COLO668 (cell line): ENCODE results near the gene CADM1.
A peak's percentile ranks its signal among the peaks of the same experiment; 100 is the strongest.

ENCODE experiments used
- DNase-seq: peaks from one replicate; lab custom pipeline; 2025; ENCODE audit not compliant: unreplicated experiment; lab: John Stamatoyannopoulos, UW

Gene CADM1

DNA sequence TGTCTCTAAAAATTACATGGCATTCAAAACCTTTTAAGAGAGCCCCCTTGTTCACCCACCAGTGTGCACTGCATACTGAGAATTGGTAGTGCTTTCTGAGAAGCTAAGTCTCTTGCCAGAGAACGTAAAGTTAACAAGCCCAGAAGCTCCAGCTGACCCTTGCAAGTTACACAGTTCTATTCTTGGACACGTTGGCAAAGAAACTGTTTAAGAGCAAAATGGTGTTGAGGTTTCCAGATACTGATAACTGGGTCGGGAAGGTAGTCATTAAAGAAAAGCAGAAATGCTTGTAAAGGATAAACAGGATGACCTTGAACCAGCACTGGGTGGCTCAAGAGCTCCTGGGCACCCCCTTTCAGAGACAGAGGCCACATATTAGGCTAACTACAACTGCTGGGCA lies 284.8 kb downstream of the CADM1 start:
- DNase-seq = no peak

DNA sequence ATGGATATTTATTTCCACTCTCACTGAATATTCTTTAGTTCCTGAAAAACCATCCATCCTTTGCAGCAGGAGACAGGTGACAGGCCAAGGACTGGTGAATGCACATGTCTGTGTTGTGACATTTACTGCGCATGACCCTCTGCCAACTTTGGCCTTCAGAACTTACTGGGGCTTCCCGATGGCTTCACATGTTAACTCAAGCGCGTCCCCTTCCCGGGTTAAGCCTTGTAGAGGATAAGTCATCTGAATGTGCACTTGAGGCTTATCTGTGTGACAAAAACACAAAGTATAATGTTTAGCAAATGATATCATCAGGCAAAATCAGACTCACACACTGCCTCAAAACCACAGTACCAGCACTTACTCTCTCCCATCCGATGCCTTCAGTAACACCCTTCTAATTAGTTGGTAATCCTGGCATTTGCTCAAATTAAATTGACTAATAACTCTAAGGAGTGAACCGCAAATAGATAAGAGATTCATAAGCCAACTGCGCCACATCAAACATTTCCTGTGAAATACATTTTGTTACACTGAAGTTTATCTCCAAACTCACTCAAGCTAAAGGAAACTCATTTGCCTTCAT lies 286.4 kb downstream of the CADM1 start:
- DNase-seq = peak; percentile 14

DNA sequence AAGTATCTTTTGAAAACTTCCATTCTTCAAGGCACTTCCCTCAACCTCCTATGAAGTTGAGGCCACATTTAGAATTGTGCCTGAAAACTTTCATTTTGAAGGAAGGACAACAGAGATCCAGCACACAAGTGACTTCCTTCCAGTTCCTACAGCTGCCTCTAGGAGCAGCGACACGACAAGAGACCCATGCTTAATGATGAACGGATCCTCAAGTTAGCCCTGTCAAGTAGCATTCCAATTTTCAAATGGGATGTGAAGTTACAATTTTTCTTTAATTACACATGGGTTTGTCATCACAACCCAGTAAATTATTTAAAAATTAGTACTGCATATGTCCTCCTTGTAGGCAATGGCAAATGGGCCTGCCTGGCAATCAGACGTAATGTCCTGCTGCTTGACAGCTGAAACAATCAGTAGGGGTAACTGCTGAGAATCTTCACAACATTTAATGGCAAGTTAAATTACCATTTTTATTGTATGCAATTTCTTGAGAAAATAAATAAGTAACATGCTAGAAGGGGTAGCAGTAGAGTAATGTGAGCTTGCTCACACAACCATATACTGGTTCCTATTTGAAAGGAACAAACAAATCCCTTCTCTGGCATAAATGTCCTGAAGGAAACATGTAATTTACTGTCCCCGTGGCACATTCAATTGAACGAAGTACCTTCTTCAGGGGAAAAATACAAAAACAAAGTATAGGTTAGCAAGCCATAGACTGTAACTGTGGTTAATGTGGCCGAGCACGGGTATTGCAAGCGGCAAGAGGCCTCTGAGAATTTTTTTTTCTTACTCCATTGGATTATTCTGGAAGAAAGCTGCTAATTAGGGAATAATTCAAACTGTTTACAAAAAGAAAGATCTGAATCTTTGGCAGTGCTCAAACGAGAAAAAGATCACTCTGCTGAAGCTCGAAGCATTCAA lies 288.3 kb downstream of the CADM1 start:
- DNase-seq = no peak

DNA sequence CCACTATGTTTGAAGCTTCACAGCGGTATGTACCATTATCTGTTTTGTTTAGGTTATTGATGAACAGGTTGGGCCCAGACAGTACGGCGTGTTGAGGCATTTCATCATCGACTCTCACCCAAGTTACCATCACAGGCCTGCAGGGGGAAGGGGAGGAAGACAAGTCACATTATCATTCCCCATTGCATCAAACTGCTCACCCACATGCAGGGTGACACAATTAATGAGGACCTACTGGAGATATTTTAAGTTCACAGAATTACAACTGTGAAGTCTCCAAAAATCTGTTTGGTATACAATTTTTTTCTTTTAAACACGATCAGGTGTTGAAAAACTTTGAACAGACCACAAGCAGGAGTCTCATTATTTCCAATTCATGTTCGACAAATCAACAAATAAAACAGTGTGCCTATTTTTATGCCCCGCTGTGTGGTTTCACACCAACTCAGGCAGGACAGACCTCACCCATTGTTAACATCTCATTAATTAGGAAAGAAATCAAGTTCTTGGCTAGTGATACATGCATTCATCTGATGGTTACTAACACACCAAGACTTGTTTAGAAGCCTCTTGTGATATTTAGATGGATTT lies 289.5 kb downstream of the CADM1 start:
- DNase-seq = no peak

DNA sequence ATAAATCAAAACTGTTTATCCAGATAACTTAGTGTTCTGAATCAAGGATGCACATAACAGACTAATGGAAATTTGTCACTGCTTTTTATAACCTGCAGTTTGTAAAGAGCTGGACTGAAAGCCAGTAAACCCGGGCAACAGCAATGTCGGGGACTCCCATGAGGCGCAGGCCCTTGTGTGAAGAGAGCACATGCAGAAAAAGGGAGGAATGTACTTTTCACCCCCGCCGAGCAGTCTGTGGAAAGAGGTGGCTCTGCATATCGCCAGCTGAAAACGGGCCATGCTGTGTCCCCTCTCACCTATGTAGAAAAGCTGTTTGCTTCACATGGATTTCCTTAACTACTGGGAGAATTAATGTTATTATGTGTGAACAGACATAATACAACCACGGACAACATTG lies 291.2 kb downstream of the CADM1 start:
- no peak for DNase-seq

DNA sequence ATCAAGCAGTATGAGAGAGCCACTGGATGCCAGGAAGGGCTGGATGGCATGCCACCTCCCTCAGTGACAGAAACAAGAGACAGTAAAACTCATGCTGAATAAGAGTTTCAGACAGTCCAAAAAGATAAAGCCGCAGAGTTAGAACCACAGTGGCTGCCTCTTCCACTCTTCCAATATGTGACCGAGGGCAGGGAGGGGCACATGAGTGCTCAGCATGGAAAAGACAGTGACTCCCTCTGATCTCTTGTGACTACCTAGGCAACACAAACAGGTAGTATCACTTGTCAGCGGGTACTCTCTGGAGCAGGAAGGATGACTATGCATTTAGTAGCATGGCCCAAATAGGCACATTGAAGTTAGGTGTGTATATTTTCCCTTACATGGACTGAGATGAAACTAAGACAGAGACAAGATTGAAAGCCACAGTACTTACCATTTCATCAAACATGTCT lies 295.4 kb downstream of the CADM1 start:
- DNase-seq = peak; percentile 41

DNA sequence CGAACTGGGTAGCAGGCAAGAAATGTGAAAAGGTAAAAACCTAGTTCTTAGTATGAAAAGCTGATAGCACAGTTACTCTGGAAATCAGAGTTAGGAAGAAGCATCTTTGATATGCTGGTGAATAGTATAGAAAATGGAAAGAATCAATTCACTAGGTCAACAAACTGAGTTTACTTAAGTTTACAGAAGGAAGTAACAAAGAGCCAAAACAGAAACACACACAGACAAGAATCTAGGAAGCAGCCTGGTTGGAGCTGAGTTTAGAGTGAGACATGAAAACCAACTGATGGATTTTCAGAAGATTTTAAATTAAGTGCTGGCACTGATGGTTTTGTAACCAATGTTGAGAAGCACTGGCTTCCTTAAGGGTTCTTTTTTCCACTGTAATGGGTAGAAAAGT lies 296.3 kb downstream of the CADM1 start:
- DNase-seq = no peak

DNA sequence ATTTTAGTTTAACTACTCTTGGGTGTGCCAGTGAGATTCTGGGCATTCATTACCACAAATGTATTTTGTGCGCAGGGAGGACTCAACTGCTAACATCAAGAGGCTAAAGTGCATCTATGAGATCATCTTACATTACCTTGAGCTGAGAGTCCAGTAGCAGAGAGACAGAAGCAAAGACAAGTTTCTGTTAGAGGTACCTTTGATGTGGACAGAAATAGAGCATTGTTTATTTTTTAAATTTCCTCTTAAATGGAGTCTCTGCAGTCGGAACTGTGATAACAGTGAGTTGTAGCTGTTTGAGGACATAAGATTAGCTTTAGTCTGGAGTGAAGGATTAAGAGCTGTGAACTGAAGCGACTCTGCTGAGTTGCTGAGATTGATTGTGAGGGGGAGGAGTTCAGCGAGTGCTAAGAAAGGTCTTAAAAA lies 297.0 kb downstream of the CADM1 start:
- no peak for DNase-seq

DNA sequence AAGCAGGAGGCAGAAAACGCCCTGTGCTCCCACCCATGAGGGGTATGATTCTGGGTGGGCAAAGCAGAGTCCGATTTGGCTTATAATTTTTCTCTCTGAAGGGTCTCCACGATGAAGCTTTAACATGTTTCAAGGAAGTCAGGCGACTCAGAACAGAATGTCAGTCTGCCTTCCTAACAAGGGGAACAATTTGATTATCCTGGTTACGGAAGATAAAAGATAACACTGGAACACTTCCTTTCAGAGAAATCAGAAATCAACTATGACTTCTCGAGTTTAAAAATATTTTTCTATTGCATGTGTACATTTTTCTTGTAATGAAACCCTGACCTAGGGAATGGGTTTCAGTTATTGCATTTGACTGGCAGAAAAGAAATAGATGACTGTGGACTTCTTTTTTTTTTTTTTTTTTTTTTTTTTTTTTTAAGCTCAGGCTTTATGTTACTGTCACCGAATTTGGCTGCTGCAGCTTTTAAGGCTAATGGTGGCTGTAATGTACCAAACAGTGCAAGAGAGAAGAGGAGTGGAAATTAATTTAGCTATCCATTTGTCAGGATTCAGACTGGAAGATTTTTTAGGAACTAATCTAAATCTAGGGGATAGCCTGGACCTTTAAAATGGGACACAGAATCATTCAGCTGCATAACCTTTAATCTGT lies 297.7 kb downstream of the CADM1 start:
- no peak for DNase-seq

DNA sequence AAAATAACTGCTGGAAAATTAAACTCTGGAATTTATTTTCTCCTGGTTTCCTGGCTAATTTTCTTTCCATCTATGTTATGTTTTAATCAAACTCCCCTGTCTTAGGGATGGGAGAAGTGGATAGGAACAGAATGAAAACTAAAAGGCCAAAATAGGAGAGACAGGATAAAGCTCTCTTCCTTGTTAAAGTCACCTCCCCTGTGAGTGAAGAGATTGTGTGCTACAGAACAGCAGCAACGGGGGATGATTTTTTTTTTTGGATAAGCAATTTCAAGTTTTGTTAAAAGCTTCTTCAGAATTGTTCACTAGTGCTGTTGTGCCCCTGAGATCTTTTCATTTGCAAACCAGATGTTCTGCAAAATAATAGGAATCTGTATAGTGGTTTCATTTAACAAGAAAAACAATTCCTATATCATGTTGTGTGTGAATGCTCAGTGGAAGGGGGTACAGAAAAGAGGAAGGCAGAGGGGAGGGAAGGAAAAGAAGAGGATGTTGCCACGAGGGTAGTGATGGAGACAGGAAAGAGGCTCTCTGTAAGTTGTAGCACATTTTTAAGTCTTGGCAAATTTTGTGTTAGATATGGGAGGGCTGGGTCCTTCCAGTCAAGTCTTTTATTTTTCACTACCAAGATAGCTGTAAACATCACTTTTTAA lies 301.2 kb downstream of the CADM1 start:
- no peak for DNase-seq

DNA sequence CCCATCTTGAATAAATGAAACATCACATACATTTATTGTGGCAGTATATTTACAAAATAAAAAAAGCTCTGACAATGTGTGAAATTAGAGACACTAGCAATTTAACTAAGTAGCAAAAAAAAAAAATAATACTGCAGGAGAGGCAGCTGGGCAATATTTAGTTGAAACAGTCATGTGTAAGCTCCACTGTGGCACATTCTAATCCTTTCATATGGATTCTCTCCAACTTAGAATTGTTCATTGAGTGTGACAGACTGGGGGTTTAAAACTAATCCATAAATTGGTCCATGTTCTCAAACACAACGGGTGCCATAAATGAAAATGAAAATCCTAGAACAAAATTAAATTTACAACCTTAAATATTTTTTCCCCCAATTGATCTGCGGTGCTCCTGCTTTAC lies 302.1 kb downstream of the CADM1 start:
- DNase-seq = no peak

DNA sequence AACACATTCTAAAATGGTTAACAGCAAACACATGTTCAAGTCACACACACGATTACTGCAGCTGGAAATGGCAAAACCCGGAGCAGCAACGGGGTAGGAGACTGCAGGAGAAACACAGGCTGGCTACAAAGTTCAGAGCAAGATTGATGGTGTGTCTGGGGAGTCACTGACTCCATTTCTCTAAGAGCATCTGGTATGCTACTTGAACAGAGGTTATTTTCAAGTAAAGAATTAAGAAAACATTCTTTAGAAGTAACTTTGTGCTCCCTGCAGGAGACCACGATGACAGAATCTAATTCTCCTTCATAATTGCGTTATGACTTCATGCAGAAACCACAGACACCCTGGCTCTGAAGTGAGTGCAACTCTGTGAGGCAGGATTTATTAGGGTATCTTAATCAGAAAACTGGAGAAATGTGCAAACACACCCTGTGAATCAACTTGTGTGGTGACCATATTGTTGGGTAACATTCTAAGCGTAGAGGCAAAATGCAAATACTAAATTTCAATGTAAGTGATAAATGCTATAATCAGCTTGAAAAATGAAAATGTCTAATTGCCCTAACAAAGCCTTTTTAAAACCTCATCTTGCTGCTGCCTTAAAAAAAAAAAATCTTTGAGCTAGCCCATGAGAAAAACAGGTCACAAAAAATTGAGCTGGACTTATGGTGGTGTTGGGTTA lies 303.0 kb downstream of the CADM1 start:
- no peak for DNase-seq

DNA sequence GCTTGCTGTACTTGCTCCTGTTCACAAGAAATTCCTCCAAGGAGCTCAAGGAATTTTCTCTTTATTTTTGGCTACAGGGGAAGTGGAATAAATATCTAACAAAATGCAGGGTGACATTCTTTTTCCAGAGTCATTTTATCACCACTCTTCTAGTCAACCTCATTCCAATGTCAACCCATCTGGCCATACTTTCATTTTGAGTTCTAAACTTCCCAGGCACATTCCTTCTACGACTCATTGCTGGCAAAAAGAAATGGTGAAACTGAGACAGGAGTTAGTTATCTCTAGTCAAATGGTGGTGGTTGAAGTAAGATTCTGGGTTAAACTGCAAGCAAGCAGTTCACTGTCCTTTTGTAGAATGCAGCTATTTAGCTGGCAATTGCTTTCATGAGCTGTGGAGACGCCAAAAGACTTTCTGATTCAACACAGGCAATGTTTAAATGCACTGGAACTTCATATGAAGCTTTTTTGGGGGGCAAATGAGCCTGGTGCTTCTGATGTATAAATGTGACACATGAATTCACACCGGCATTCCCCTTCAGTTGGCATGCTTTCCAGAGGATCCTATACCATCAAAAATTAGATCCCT lies 304.6 kb downstream of the CADM1 start:
- no peak for DNase-seq

DNA sequence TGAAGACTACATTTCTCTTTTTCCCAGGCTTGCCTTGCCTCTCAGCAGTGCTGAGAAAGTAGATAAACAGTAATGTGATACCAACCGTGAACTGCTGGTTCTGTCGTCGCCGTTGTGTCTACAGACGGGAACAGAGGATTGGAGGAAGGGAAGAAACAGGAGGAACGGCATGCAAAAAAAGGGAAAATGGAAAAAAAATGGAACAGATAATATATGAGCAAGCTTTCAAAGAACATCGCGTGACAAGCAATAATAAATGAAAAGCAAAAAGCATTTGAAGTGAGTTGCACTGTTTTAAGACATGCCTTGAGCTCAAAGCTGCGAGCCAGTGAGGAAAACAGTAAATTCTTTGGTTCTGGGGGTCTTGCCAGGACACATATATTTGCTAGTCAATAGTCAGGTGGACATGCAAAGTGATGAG lies 305.9 kb downstream of the CADM1 start:
- DNase-seq = no peak

DNA sequence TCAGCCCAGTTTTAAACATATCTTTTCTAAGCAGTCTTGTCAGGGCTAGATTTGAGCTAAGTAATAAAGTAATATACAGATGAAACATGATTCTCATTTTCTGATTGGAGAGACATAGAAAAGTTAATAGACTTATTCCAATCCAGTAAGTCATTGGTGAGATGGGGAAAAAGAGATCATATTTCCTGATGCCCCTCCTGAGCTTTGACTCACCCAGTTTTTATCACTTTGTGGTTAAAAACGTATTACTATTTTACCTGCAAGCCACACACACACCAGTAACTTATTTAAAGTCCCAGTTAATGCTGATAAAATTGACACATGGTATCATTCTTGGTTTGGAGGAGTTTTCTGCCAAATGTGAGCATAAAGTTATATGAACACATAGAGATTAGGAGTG lies 306.8 kb downstream of the CADM1 start:
- DNase-seq = no peak

DNA sequence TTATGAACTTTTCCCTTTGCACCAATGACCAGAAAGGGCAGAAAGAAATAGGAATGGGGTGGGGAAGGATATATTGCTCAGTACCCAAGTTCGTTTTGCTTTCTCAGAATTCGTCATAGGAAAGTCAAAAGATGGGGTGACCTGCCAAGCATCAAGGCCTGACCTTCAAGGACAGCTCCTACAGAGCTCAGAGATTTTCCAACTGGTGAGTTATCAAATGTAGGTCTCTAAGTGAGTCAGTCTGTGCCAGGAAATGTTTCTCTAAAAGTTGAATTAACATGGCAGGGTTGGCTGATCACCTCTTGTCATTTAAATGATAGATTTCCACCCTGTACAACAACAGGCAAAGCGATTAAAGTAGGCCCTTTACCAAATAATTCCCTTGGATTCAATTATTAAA lies 307.2 kb downstream of the CADM1 start:
- DNase-seq = no peak

DNA sequence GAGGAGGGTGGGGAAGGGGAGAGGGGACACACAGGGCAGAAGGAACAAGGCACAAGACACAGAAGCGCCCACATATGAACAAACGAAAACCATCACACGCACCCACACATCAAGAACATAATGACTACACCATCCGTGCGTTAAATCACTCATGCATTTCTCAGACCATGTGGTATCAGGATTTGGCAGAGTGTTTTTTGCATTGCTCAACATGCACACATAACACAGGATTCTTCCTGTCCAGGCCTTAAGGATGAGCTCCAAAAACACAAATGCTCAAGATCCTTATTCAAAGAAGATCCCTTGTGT lies 309.5 kb downstream of the CADM1 start:
- no peak for DNase-seq

DNA sequence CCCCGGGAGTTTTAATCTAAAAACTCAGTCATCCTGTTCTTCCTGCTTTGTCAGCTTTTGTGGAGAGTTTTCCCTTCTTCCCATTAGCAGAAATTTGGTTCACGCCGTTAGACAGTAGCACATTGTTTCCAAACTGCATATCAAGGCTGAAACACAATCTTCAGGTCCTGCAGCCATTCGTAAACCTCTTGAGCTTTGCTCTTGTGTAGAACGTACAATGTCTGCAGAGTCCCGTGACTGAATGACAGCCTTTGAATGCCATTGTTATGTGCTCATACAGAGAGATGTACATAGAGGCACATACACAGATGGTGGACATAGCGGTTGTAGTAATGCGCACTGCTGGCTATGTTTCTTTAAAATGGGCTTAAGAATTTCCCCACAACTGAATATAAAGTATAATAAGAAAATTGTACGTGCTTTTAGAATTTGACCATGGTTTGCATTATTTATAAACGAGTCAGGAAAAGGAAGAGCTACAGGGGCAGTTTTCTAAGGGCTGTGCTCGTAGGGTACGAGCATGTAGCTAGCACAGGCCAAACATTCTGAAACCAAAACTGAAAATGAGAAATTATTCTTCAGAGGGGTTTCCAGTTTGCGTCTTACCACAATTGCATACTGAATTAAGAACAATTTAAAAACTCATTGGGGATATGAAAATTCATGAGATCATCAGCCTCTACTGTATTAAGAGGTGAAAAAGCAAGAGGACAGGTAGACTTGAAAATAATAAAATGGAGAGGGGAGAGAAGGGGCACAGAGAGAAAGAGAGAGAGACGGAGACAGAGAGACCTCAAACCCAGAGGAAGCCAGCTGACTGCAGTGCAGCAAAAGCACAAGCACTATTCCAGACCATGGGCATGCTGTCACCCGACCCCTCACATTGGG lies 310.1 kb downstream of the CADM1 start:
- no peak for DNase-seq

DNA sequence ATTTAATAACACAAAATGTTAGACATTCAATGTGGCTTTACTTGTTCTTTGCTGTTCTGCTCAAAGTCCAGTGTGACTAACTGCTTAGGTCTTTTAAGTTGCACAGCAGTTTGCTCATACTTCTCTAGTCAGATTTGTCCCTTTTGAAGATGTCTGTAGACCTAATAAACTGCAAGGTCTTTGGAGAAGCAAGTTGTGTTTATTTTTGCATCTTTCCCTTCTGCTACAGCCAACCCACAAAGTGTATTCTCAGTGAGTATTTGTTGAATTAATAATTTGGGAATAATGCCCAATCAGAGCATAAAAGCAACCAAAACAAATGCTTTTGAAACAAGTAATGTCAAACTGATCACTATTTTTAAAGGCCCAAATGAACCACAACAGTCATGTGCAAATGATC lies 312.5 kb downstream of the CADM1 start:
- no peak for DNase-seq
